CD4-positive, alpha-beta T cell treated with Interleukin-17A for 4 hours (primary cell): ENCODE data around the gene MRPL21.

Experiments used
- DNase-seq: peaks from one replicate; pipeline ENCODE4 v3.0.0-alpha.2; 2020; ENCODE audit warnings: mixed read lengths

The MRPL21 gene

DNA sequence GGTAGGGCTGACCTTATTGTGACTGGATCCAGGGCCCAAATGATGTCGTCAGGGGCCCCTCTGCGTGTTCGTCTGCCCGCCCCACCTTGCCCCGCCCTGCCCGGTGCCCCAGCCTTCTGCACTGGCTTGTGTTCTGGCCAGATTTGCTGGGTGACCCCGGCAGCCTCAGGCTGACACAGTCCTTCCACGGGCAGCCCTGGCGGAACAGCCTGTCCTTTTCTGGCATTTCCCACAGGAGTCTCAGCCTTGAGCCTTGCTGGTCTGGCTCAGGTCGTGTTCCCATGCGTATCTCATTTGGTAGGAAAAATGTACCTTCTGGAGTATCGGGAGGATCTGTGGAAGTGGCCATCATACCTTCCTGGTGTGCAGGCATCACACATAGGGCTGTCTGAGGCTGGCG is 31.0 kb upstream of the MRPL21 start:
- no peak for DNase-seq

DNA sequence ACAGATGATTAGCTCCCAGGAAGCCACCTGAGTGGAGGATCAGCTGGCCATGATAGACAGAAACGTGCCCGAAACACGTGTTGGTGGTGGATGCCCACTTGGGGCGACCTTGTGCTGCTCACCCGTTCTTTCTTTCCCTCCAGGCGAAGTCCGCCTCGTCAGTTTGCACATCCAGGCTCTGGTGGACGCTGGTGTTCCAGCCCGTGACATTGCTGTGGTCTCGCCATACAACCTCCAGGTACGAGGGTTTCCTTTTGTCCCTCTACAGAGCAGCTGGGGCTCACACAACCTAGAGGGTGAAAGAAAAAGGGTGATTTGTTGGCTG is 30.7 kb upstream of the MRPL21 start:
- no peak for DNase-seq

DNA sequence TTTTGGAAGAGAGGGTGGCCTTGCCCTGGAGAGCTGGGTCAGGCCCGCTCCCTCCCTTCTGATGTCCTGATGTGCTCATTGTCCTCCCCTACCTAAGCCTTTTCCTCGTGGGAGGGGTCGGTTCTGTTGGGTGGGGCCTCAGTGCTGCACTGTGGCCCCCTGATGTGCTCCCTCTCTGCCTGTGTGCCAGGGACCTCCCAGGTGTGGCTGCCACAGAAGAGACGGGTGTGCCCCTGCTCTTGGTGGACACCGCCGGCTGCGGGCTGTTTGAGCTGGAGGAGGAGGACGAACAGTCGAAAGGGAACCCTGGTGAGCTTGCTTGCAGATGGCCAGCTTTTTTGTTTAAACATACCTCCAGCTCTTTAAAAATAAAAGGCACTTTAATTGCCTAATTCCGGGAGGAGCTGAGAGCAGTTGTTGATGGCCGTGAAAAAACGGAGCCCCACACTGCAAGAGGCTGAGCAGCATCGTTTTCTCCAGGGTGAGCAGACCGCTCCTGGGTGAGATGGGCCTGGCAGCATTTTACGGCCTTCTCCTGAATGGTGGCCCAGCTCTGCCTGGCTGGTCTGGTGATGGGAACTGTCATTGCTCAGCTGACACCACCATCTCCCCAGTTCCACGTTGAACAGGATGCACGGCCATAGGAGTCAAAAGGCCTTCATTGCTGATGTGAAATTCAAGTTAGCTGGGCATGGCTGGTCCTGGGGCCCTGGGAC is 30.1 kb upstream of the MRPL21 start:
- DNase-seq: no peak

DNA sequence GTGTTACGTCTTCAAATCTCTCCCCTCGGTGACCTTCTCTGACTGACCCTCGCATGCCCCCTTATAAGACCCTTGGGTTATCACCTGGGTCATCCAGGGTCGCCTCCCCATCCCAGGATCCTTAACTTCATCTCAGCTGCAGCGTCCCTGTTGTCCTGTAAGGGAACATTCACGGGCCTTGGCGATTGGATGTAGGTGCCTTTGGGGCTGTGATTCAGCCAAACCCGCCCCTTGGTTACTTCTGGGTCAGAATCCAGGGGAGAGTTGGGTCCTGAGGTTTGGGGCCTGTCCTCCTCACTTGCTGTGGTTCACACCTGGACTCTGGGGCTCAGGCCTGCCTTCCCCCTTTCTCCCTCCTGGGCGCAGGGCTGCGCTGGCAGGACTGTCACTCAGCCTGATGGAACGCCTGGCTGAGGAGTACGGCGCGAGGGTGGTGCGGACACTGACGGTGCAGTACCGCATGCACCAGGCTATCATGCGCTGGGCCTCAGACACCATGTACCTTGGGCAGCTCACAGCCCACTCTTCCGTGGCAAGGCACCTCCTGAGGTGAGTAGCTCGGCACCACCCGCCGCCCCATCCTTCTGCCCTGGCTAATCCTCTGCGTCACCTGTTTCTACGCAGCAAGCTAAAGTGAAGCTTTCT is 29.4 kb upstream of the MRPL21 start:
- no peak for DNase-seq

DNA sequence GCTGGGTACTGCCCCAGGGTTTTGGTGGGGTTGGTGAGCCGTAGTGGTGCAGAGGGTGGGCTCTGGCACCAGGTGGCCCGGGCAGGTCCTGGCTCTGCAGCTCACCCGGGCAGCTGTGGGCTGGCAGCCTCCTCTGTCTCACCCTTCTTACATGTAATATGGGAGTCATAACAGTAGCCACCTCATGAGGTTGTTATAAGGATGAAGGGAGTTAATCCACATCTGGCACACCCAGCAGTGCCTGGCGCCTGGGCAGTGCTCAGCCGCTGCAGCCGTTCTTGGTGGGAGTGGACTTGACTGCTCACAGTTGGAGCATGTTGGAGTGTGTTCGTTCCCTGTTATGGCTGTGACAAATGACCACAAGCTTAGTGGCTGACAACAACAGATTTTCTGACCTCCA is 28.7 kb upstream of the MRPL21 start:
- no peak for DNase-seq

DNA sequence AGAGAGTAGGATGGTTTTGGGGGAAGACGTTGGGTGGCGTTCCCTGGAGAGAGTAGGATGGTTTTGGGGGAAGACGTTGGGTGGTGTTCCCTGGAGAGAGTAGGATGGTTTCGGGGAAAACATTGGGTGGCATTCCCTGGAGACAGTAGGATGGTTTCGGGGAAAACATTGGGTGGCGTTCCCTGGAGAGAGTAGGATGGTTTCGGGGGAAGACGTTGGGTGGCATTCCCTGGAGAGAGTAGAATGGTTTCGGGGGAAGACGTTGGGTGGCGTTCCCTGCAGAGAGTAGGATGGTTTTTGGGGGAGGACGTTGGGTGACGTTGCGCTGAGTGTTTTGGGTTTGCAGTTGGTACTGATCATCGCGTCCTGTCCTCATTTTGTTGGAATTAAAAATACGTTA is 28.3 kb upstream of the MRPL21 start:
- no peak for DNase-seq

DNA sequence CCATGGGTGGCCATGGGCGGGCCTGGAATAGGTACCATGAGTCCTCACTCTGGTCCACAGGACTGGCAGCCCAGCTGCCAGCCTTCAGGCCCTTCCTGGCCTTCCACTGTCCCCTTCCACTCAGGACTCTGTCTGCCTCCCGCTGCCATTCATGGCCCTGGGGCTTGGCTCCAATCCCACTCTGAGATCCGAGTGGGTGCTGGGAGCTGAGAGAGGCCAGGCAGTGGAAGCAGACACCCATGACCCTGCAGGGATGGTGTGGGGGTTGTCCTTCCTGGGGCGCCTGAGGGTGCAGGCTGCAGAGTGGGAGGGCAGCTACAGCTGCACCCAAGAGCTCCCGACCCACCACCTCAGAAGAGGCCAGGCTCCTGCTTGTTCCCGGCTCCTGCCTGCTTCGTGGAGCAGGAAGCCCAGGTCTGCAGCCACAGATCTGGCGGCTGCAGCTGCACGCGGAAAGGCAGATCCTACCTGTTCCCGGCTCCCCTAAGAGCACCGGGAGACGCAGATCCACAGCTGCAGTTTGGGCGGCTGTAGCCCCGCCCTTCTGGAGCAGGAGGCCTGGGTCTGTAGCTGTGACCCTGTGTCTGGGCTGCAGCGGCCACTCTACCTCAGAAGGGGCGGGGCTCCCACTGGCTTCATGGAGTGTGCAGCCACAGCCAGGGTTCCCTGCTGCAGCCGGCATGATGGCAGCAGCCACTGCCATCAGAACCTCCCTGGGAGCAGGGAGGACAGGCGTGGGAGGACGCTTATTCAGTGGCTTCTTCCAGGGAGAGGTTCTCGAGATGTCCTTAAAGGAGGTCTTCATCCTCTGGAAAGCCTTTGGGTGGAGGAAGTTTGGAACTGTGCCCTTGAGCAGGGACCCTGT is 27.6 kb upstream of the MRPL21 start:
- DNase-seq: no peak

DNA sequence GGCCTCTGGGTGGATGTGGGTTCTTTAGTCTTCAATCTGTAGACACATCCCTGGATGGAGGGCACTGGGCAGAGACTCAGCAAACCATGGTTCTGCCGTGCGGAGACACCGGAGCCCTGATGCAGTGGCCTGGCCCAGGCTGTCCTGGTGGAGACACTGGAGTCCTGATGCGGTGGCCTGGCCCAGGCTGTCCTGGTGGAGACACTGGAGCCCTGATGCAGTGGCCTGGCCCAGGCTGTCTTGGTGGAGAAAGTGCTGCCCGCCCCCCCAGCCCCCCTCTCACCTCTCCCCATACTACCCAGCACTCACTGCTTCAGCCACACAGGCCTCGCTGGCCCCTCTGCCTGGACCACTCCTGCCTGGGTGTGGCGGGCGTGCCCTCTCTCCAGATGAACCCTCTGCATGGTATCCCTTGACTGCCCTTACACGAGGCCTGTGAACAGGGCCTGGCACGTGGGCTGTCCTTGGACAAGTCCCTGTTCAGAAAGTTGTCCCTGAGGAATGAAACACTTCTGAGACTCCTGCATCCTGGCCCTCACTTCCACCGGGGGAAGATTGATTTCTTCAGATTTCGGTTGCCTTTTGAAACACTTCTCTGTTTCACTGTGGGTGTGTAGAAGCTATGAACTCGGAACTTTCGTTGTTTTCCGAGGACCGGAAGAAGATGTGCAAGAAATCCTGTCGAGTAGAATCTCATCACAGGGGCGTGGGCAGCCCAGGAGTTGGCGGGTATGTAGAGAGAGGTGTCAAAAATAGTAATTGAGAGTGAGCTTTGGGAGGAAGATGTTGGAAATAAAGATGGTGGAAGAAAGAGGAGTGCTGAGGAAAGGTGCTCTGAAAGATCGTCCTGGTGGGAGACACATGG is 26.3 kb upstream of the MRPL21 start:
- no peak for DNase-seq

DNA sequence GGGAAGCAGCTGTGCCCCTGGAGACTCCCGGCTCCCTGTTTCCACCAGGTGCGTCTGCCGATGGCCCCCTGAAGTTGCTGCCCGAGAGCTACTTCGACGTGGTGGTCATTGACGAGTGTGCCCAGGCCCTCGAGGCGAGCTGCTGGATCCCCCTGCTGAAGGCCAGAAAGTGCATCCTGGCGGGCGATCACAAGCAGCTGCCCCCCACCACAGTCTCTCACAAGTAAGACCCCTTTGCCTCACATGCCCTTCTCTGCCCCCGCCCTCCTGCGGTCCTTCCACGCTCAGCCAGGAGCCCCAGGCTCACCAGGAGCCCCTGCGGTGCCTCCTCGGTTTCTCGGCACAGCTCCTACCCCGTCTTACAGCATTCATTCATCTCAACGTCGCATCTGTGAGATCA is 25.5 kb upstream of the MRPL21 start:
- DNase-seq: no peak

DNA sequence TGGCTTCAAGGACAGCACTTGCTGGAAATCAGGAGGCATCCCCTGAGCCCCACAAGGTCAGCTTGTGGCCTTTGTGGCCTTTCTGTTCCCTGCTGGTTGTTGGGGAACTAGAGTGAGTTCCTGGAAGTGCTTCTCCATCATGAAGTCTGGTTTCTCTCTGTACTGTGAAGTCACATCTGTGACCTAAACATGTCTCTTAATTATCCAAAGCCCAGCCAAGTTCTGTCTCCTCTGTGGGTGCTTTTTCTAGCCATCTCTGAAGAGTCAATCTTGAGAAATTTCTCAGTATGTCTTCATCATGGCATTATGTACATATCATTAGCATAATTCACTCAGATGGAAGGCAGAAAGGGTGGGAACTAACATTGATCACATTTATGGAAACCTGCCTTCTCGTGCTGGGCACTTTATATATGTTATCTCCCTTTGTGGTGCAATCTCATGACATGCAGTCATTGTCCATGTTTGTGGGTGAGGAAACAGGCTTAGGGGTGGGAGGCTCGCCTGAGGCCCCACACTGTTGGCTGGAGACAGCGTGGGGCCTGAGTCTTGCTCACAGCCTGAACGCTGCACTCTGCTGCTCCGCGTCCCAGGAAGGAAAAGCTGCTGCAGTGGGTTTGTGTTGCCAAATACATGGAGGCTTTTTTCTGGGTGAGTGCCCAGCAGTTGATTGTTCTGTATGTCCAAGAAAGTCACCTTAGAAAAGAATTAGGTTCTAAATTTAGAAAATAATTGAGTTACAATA is 24.7 kb upstream of the MRPL21 start:
- DNase-seq: no peak

DNA sequence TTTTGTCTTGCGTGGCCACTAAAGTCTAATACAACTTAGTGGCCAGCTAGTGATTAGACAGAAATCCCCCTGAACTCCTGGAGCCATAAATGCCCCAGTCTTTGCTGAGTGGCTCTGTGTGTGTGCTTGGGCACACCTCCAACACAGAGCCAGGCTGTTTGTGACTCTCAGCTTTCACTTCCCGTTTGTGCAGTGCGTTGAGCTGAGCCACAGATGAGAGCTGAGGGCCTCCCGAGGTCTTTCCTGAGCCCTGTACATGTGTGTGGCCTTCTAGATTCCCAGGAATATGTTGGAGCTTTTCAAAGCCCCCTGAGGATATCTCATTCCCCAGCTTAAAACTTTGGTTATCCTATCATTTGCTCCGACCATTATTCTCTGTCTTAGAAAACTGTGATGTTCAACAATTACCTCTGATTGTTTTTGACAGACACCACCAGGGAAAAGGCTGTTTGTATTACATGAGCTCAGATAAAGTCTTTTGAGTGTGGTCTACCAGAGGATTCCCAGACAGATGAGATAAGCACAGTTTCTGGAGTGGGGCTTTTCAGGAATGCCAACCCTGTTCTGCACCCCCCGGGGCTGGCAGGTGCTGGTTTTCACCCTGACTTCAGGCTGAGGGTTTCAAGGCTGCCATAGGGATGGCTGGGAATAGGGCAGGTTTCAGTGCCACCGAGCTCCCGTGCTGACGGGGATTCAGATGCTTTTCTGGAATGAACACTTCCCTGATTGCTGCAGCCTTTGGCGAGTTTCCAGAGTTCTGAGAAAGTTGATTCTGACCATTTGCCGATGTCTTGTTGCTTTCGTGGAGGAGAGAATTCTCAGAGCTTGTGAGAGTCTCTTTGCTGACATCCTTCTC is 23.9 kb upstream of the MRPL21 start:
- no peak for DNase-seq

DNA sequence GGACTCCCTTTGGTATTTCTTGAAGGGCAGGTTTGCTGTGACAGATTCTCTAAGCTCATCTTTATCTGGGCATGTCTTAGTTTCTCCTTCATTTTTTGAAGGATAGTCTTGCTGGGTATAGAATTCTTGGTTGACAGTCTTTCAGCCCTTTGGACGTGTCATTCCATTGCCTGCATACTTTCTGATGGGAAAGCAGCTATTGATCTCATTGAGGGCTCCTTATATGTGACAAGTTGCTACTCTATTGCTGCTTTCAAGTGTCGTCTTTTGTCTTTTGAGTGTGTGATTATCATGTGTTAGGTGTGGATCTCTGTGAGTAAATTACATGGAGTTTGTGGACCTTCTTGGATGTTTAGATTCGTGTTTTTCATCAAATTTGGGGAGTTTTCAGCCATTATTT is 22.0 kb upstream of the MRPL21 start:
- no peak for DNase-seq

DNA sequence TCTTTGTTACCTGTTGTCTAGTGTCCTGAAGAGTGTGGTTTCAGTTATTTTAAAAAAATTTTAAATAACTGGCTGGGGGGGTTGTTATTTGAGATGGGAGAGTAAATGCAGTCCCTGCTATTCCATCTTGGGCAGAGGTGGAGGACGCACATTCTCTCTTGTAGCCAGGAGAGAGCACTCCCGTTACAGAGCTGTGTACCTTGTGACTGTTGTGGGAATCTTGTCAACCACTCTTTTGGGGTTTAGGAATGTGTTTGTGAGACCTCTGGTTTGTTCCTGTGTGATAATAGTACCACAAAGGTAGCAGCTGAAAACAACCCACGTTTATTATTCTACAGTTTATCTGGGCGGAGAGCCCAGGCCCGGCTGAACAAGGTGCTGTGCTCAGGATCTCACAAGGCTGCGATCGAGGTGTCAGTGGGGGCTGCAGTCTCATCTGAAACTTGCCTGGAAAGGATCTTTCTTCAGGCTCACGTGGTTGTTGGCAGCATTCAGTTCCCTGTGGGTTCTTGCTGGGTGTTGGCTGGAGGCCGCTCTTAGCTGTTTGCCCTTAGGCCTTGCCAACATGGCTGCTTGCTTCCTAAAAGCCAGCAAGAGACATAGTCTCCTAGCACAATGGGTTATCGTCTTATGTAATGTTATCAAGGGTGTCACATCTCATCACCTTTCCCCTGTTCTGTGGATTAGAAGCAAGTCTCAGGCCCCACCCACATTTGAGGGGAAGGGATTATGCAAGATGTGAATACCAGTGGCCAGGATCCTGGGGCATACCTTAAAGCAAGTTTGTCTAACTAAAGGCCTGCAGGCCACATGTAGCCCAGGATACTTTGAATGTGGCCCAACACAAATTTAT is 20.7 kb upstream of the MRPL21 start:
- DNase-seq: no peak

DNA sequence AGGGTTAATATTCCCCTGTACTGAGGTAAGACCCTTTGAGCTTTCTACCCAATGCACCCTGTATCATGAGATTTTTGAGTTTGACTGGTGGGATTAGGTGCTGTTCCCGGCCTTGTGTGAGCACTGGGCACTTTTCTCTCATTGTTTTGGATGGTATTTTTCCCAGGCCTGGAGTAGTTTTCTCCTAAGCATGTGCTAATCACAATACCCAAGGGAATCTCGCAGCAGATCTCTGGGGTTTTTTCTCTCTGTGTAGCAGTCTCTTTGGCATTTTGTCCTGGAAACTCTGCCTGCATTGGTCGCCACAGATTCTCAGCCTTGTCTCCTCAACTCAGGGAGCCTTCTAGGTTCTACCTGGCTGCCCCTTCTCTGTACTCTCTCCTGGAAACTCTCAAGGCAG is 20.0 kb upstream of the MRPL21 start:
- no peak for DNase-seq

DNA sequence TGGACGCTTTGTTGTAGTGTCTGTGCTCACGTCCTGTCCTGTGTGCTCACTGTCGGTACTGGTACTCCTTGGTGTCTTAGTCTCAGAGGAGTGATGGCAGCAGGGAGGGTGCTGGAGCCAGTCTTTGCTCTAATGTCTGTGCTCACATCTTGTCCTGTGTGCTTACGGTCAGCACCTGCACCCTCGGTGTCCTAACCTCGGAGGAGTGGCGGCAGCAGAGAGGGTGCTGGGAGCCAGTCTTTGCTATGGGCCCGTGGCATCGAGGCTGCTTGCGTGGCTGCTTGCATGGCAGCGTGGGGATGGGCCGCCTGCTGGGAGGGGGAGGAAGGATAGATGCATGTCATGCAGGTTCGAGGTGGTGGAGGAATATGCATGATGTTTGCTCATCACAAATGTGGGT is 12.8 kb upstream of the MRPL21 start:
- DNase-seq: no peak

DNA sequence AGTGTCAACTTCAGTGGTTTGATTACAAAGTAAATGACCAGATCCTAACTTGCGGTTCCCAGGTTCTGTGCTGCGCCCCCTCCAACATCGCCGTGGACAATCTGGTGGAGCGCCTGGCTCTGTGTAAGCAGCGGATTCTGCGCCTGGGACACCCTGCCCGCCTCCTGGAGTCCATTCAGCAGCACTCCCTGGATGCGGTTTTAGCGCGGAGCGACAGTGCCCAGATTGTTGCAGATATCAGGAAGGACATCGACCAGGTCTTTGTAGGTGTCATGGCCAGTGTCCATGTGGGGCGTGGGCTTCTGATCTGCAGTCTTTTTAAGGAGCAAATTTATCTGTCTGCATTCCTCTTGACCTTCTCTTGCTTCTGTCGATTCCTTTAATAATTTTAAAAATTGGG is 11.1 kb upstream of the MRPL21 start:
- DNase-seq: no peak

DNA sequence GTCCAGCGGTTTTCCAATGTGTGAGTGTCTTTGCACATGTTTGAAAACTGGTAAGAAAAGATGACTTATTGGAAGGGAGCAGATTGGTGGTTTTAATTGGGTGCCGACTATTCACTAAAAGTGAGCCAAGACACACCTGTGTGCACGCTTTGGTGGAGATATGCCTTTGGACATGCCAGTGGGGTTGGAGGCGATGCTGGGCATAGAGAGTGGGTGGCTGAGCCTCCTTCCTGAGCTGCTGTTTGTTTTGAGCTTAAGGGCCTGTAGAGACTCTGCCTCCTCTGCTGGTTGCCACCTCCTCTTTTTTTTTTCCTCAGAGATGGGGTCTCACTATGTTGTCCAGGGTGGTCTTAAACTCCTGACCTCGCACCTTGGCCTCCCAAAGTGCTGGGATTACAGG is 9.6 kb upstream of the MRPL21 start:
- no peak for DNase-seq

DNA sequence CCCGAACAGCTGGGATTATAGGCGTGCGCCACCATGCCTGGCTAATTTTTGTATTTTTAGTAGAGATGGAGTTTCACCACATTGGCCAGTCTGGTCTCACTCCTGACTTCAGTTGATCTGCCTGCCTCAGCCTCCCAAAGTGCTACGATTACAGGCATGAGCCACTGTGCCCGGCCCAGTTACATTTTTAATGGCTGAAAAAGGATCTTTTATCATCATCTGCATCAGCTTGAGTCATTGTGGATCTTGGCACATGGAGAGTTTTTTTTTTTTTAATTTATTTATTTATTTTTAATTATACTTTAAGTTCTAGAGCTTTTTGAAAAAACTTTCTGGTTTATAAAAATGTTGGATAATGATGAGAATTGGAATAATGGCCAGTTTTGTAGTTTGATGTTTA is 8.6 kb upstream of the MRPL21 start:
- no peak for DNase-seq

DNA sequence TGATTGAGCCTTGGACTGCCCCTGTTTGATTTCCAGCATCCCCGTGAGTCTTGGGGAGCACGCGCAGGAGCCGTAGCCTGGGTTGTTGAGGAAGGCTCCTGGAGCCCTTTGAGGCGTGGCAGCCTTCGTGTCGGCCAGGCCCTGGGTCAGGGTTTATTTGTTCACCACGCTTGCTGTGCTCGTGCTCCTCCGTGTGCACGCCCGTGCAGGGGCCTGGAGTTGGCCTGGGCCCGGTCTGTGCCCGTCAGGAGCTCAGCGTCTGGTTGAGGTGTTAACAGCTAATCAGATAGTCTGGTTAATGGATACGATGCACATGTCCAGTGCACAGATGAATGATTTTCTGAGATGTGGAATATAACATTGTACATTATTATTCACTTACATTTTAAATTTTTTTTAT is 8.1 kb upstream of the MRPL21 start:
- no peak for DNase-seq

DNA sequence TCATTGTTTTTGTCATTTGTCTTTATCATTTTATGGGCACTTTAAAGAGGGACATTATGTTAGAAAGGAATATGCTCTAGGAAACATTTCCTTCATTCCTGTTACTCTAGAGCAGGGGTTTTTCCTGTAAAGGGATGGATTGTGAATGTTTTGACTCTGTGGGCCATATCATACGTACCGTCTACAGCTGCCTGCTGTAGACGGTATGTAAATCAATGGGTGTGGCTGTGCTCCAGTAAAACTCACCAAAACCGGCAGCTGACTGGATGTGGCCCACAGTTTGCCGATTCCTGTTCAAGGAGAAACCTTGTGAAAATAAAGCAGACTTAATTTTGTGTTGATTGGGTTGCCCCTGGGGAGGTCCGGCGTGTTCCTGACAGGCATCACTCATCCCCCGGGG is 7.3 kb upstream of the MRPL21 start:
- DNase-seq: no peak

DNA sequence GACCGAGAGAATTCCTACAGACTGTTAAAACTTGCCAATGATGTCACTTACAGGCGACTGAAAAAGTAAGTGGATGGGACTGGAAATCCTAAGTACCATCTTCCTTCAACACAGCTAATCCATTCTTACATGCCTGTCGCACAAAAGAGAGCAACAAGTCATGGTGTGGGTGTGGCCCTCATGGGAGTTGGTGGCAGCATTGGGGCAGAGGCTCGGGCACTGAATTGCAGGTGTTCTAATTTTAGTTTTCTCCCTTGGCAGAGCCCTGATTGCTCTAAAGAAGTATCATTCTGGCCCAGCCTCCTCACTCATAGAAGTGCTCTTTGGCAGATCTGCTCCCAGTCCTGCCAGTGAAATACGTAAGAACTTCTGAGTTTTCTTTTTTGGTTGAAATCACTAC is 4.6 kb upstream of the MRPL21 start:
- no peak for DNase-seq
